H9 (cell line): ENCODE measurements around the gene LCE1E. TPM values are rescaled to one million over a fixed set of nuclear protein-coding genes. Genes with fewer than 3 reads are reported as not detected.

Experiments used
- DNase-seq: peaks from one replicate; pipeline ENCODE4 v3.0.0-alpha.2; 2017
- H2AFZ ChIP-seq: one replicate; pipeline ENCODE4 v1.6.1; 2013; ENCODE audit warnings: mild to moderate bottlenecking, low read length, control low read depth, moderate library complexity
- H2AK5ac ChIP-seq: 2 replicates; pipeline ENCODE4 v1.6.1; 2013; ENCODE audit warnings: low read length, control low read depth, mixed read lengths; ENCODE audit not compliant: insufficient read length
- H2BK120ac ChIP-seq: one replicate; pipeline ENCODE4 v1.6.1; 2013; ENCODE audit warnings: low read depth, mild to moderate bottlenecking, low read length, control low read depth, inconsistent platforms; ENCODE audit not compliant: poor library complexity, severe bottlenecking
- H2BK12ac ChIP-seq: 2 replicates; pipeline ENCODE4 v1.6.1; 2013; ENCODE audit warnings: low read length, control low read depth, mixed read lengths, low read depth; ENCODE audit not compliant: insufficient read length
- H2BK15ac ChIP-seq: 2 replicates; pipeline ENCODE4 v1.6.1; 2013; ENCODE audit warnings: low read depth, low read length, control low read depth
- H2BK20ac ChIP-seq: one replicate; pipeline ENCODE4 v1.6.1; 2013; ENCODE audit warnings: low read depth, mild to moderate bottlenecking, low read length, control low read depth, inconsistent platforms; ENCODE audit not compliant: poor library complexity, severe bottlenecking
- H2BK5ac ChIP-seq: 2 replicates; pipeline ENCODE4 v1.6.1; 2013; ENCODE audit warnings: low read length, control low read depth, mixed read lengths; ENCODE audit not compliant: insufficient read length
- H3K14ac ChIP-seq: 2 replicates; pipeline ENCODE4 v1.6.1; 2013; ENCODE audit warnings: low read length, control low read depth; ENCODE audit not compliant: insufficient read depth
- H3K18ac ChIP-seq: 2 replicates; pipeline ENCODE4 v1.6.1; 2013; ENCODE audit warnings: low read depth, mild to moderate bottlenecking, mixed read lengths, low read length, control low read depth; ENCODE audit not compliant: insufficient read length
- H3K23ac ChIP-seq: 2 replicates; pipeline ENCODE4 v1.6.1; 2013; ENCODE audit warnings: low read length, control low read depth, mixed read lengths, low read depth; ENCODE audit not compliant: insufficient read length
- H3K23me2 ChIP-seq: 2 replicates; pipeline ENCODE4 v1.6.1; 2013; ENCODE audit warnings: low read depth, mild to moderate bottlenecking, mixed read lengths, low read length, control low read depth; ENCODE audit not compliant: insufficient read length, poor library complexity, severe bottlenecking
- H3K27ac ChIP-seq: 2 replicates; pipeline ENCODE4 v1.5.1; 2013; ENCODE audit warnings: low read length, control low read depth, mixed read lengths, low read depth; ENCODE audit not compliant: insufficient read length
- H3K27me3 ChIP-seq: 2 replicates; pipeline ENCODE4 v1.6.1; 2013; ENCODE audit warnings: low read length, control low read depth, inconsistent platforms; ENCODE audit not compliant: insufficient read depth
- H3K4ac ChIP-seq: 2 replicates; pipeline ENCODE4 v1.6.1; 2013; ENCODE audit warnings: low read depth, mild to moderate bottlenecking, control low read depth, inconsistent platforms, low read length, moderate library complexity
- H3K4me1 ChIP-seq: 2 replicates; pipeline ENCODE4 v1.6.1; 2013; ENCODE audit warnings: low read length, control low read depth, inconsistent platforms; ENCODE audit not compliant: insufficient read depth
- H3K4me2 ChIP-seq: 2 replicates; pipeline ENCODE4 v1.6.1; 2013; ENCODE audit warnings: low read length, control low read depth, mixed read lengths; ENCODE audit not compliant: insufficient read length, insufficient read depth
- H3K56ac ChIP-seq: 2 replicates; pipeline ENCODE4 v1.6.1; 2013; ENCODE audit warnings: low read depth, mild to moderate bottlenecking, mixed read lengths, low read length, control low read depth; ENCODE audit not compliant: insufficient read length
- H3K79me1 ChIP-seq: 2 replicates; pipeline ENCODE4 v1.6.1; 2013; ENCODE audit warnings: low read depth, mild to moderate bottlenecking, moderate library complexity, low read length, control low read depth, inconsistent platforms; ENCODE audit not compliant: insufficient read depth, poor library complexity, severe bottlenecking
- H3K79me2 ChIP-seq: 2 replicates; pipeline ENCODE4 v1.6.1; 2013; ENCODE audit warnings: low read length, control low read depth, inconsistent platforms; ENCODE audit not compliant: insufficient read depth
- H3K9ac ChIP-seq: 2 replicates; pipeline ENCODE4 v1.6.1; 2013; ENCODE audit warnings: low read length, control low read depth, mixed read lengths; ENCODE audit not compliant: insufficient read length; ENCODE audit errors: extremely low read depth
- H3K9me3 ChIP-seq: one replicate; pipeline ENCODE4 v1.6.1; 2013; ENCODE audit warnings: low read depth, low read length, inconsistent platforms; ENCODE audit not compliant: control insufficient read depth
- H3T11ph ChIP-seq: one replicate; pipeline ENCODE4 v1.6.1; 2013; ENCODE audit warnings: mild to moderate bottlenecking, low read length, control low read depth, inconsistent platforms
- H4K20me1 ChIP-seq: one replicate; pipeline ENCODE4 v1.6.1; 2013; ENCODE audit not compliant: control insufficient read depth, insufficient read length, insufficient read depth
- H4K5ac ChIP-seq: 2 replicates; pipeline ENCODE4 v1.6.1; 2013; ENCODE audit warnings: low read depth, mild to moderate bottlenecking, mixed read lengths, low read length, control low read depth; ENCODE audit not compliant: insufficient read length
- H4K8ac ChIP-seq: replicated peaks from 2 replicates; pipeline ENCODE4 v1.6.1; 2013; ENCODE audit warnings: low read length, control low read depth, mixed read lengths, low read depth; ENCODE audit not compliant: insufficient read length
- H4K91ac ChIP-seq: 2 replicates; pipeline ENCODE4 v1.6.1; 2013; ENCODE audit warnings: low read depth, mild to moderate bottlenecking, moderate library complexity, mixed read lengths, low read length, control low read depth; ENCODE audit not compliant: insufficient read length
- H3K27ac Mint-ChIP-seq, 3 experiments: 2 replicates in 2 of 3; 3 replicates in 1 of 3; pipeline ENCODE4 v1.8.0; 2020 to 2021; ENCODE audit warnings: mixed read lengths in 3 of 3, mild to moderate bottlenecking in 1 of 3, moderate library complexity in 1 of 3
- H3K27me3 Mint-ChIP-seq: 2 replicates; pipeline ENCODE4 v1.8.0; 2021; ENCODE audit warnings: low read depth, mild to moderate bottlenecking, moderate library complexity, mixed read lengths
- H3K36me3 Mint-ChIP-seq, 3 experiments: 2 replicates in 2 of 3; 3 replicates in 1 of 3; pipeline ENCODE4 v1.8.0; 2020 to 2021; ENCODE audit warnings: low read depth in 3 of 3, mixed read lengths in 3 of 3; ENCODE audit not compliant: insufficient read depth in 1 of 3
- H3K4me1 Mint-ChIP-seq, 2 experiments: 2 replicates each; pipeline ENCODE4 v1.8.0; 2020; ENCODE audit warnings: mixed read lengths in 2 of 2
- H3K4me3 Mint-ChIP-seq, 2 experiments: 2 replicates in 1 of 2; 3 replicates in 1 of 2; pipeline ENCODE4 v1.8.0; 2020 to 2021; ENCODE audit warnings: mild to moderate bottlenecking in 2 of 2, mixed read lengths in 2 of 2, moderate library complexity in 1 of 2
- H3K9me3 Mint-ChIP-seq, 2 experiments: 2 replicates in 1 of 2; 3 replicates in 1 of 2; pipeline ENCODE4 v1.8.0; 2020; ENCODE audit warnings: mild to moderate bottlenecking in 2 of 2, mixed read lengths in 2 of 2, moderate library complexity in 1 of 2
- WGBS: extraction: QIAGEN DNeasy Blood & Tissue Kit; methylation state at CpG from one replicate; pipeline ENCODE4 v1.1.7; 2013; ENCODE audit warnings: missing lambda C conversion rate, low lambda C conversion rate, mixed read lengths; ENCODE audit not compliant: insufficient read length; ENCODE audit errors: extremely low coverage; 5-methylcytosine and 5-hydroxymethylcytosine counted together
- total RNA-seq: library from RNA; stranded (reverse); gene quantifications from 2 replicates; pipeline ENCODE4 v1.2.1, GENCODE V29; 2021
- TF ChIP-seq, protein P1 (sequence below): fragments of 200-600 bp; sonication (generic); conservative IDR thresholded peaks from 3 replicates; pipeline ENCODE4 v1.8.0; 2021; ENCODE audit warnings: antibody characterized with exemption, mild to moderate bottlenecking

The LCE1E gene
- total RNA-seq, 1 experiment from 2014 or later = not detected

DNA sequence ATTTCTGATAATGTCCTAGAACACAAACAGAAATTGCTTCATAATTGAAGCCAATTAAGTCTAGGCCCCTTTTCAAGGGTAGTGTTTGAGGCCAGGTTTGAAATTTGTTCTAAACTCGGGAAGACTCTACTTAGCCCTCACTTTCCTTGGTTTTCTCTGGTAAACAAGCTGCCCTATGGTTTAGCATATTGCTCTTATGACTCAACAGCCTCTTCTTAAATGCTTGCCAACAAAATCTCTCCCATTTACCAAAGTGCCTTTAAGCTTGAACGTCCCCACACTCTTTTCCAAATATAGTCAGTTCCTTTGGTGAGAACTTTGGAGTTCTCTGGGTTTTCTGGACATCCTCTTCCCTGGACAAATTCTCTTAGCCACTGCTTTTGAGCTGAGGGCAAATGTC, 50.8 kb downstream of the LCE1E start:
- Mint-ChIP-seq H3K36me3 (peaks cover 0 to 16% (median 0%) of the 10 kb centered on the region in 3 experiments; a peak in 5 of 7 replicates), H3K27me3 (no peaks in the 10 kb centered on the region), H3K4me3 (no peak overlapping the region), H3K9me3 (peaks cover 73 to 74% of the 10 kb centered on the region in 2 experiments), H3K4me1 (no peaks in the 10 kb centered on the region), H3K27ac (no peak overlapping the region)
- Histone ChIP-seq H2BK5ac (no peak overlapping the region), H3K14ac (no peak overlapping the region), H2BK12ac (no peak overlapping the region), H3K27me3 (no peaks in the 10 kb centered on the region), H3K9me3 (peaks cover 45% of the 10 kb centered on the region), H3K56ac (no peak overlapping the region), H2BK15ac (no peak overlapping the region), H4K20me1 (no peaks in the 10 kb centered on the region), H3K23ac (no peak overlapping the region), H3K4me2 (no peak overlapping the region), H3K18ac (no peak overlapping the region), H3T11ph (no peak overlapping the region), H3K27ac (no peak overlapping the region), H4K8ac (no peak overlapping the region), H3K79me1 (no peaks in the 10 kb centered on the region), H3K4me1 (no peaks in the 10 kb centered on the region), H3K23me2 (no peaks in the 10 kb centered on the region), H4K91ac (no peak overlapping the region), H3K4ac (no peak overlapping the region), H2BK120ac (no peak overlapping the region), H3K9ac (no peak overlapping the region), H2AFZ (no peak overlapping the region), H3K79me2 (no peaks in the 10 kb centered on the region), H2AK5ac (no peak overlapping the region), H2BK20ac (no peak overlapping the region), H4K5ac (no peak overlapping the region)
- DNase-seq = no peak
- TF ChIP-seq, protein P1, sequence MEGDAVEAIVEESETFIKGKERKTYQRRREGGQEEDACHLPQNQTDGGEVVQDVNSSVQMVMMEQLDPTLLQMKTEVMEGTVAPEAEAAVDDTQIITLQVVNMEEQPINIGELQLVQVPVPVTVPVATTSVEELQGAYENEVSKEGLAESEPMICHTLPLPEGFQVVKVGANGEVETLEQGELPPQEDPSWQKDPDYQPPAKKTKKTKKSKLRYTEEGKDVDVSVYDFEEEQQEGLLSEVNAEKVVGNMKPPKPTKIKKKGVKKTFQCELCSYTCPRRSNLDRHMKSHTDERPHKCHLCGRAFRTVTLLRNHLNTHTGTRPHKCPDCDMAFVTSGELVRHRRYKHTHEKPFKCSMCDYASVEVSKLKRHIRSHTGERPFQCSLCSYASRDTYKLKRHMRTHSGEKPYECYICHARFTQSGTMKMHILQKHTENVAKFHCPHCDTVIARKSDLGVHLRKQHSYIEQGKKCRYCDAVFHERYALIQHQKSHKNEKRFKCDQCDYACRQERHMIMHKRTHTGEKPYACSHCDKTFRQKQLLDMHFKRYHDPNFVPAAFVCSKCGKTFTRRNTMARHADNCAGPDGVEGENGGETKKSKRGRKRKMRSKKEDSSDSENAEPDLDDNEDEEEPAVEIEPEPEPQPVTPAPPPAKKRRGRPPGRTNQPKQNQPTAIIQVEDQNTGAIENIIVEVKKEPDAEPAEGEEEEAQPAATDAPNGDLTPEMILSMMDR = no peak
- WGBS = no CpG with 5 or more reads among the region's 2 CpGs

Other genes starting within 250 kb of the LCE1E start
- not detected in 2 replicates for gene LCE3E, start 219.5 kb upstream of the LCE1E start, total RNA-seq
- gene LCE3D, start 205.7 kb upstream of the LCE1E start, total RNA-seq = not detected in 2 replicates
- gene LCE3C, start 186.0 kb upstream of the LCE1E start, total RNA-seq = not detected in 2 replicates
- not detected in 2 replicates for gene LCE3B, start 172.4 kb upstream of the LCE1E start, total RNA-seq
- gene LCE3A, start 163.2 kb upstream of the LCE1E start, total RNA-seq = not detected in 2 replicates
- gene LCE2D, start 122.9 kb upstream of the LCE1E start, total RNA-seq = not detected in 2 replicates
- gene LCE2C, start 111.0 kb upstream of the LCE1E start, total RNA-seq = not detected in 2 replicates
- gene LCE2B, start 100.1 kb upstream of the LCE1E start, total RNA-seq = not detected in 2 replicates
- not detected in 2 replicates for gene LCE2A, start 87.9 kb upstream of the LCE1E start, total RNA-seq
- gene LCE4A, start 78.1 kb upstream of the LCE1E start, total RNA-seq = not detected in 2 replicates
- not detected in 2 replicates for gene KPRP, start 28.2 kb upstream of the LCE1E start, total RNA-seq
- not detected in 2 replicates for gene LCE1F, start 11.1 kb upstream of the LCE1E start, total RNA-seq
- gene LCE1D, start 10.5 kb downstream of the LCE1E start, total RNA-seq = not detected in 2 replicates
- not detected in 2 replicates for gene LCE1C, start 20.4 kb downstream of the LCE1E start, total RNA-seq
- not detected in 2 replicates for gene LCE1B, start 25.7 kb downstream of the LCE1E start, total RNA-seq
- gene LCE1A, start 41.2 kb downstream of the LCE1E start, total RNA-seq = not detected in 2 replicates
- gene LCE6A, start 56.6 kb downstream of the LCE1E start, total RNA-seq = not detected in 2 replicates
- gene LCE7A, start 73.7 kb downstream of the LCE1E start, total RNA-seq = not detected in 2 replicates
- gene SMCP, start 92.1 kb downstream of the LCE1E start, total RNA-seq = not detected in 2 replicates
- gene IVL, start 122.3 kb downstream of the LCE1E start, total RNA-seq = not detected in 2 replicates
- not detected in 2 replicates for gene SPRR5, start 160.9 kb downstream of the LCE1E start, total RNA-seq
- not detected in 2 replicates for gene SPRR4, start 184.4 kb downstream of the LCE1E start, total RNA-seq
- gene SPRR1A, start 197.8 kb downstream of the LCE1E start, total RNA-seq = not detected in 2 replicates
- gene SPRR3, start 215.5 kb downstream of the LCE1E start, total RNA-seq = not detected in 2 replicates
- gene SPRR1B, start 244.9 kb downstream of the LCE1E start, total RNA-seq = not detected in 2 replicates